Measurements from ENCODE around the gene TDRD15. TPM values are rescaled to one million over a fixed set of nuclear protein-coding genes. Genes with fewer than 3 reads are reported as not detected.

The TDRD15 gene
- total RNA-seq: not detected in 2 replicates

DNA sequence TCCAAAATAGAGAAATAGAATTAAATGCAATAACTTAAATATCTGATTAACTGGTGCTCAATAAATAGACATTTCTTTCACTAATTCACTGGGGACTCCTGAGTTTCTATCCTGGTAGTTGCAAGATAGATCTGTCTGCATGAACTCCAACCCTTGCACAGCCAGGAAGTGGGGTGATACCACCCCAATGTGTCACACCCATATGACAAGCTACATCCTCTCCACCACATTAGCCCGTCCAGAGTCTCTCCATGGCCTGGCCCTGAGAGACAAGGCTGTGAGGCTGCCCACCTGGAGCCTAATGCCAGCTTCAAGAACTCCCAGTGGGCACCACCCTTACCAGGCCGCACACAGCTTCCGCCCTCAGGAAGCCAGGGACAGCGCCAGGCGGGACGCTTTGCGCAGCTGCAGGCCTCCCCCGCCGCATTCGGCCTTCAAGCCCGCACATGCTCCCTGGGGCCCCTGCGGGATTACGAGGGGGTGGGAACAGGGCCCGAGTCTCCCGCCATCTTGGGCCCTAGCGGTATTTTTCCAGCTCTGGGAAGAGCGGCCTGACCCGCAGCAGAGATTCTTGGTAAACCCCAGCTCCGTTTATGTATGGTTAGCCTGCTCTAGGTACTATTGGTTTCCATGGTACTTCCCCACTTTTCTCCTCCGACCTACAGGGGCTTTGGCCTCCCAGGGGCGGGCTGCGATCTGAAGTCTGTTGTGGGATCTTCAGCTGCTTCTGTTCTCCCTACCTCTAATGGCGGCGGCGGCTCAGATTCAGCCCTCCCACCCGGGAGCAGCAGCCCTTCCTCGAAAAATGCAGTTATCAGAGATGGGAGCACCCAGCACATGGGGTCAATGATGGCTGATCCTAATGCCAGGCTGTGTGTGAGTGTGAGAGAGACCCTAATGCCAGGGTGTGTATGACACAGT is at the start of gene TDRD15:
Gene TDRD15, plus strand, starts transcription at position 496 of the 921 bp plus-strand sequence. CDS start 13,500 bp downstream, outside the sequence.

Other genes starting within 250 kb of the TDRD15 start
- 0.39 and 0.56 TPM in 2 replicates for gene APOB, start 79.9 kb upstream of the TDRD15 start, total RNA-seq

Data from cardiac ventricle fibroblast (primary cell).